Sigmoid colon (tissue), 7 donors: ENCODE data around the gene GTF2IRD1. TPM values are rescaled to one million over a fixed set of nuclear protein-coding genes. Genes with fewer than 3 reads are reported as not detected.
"Not testable (repeated sequence)": the region's sequence is repeated elsewhere in the genome, so short reads cannot be mapped to it uniquely, and the experiment has no call there.

ENCODE experiments used
- DNase-seq: peaks from one replicate; pipeline ENCODE4 v3.0.0-alpha.2; 2019
- H3K27ac ChIP-seq, 4 donors: fragments of 200-600 bp; sonication (generic); one replicate each; pipeline ENCODE4 v1.5.1; 2016 to 2019; ENCODE audit warnings: mild to moderate bottlenecking in 1 of 4
- H3K27me3 ChIP-seq, 3 donors: fragments of 200-600 bp; sonication (generic); one replicate each; pipeline ENCODE4 v1.5.1; 2019; ENCODE audit warnings: mild to moderate bottlenecking in 1 of 3
- H3K36me3 ChIP-seq, 4 donors: fragments of 200-600 bp; sonication (generic); one replicate each; pipeline ENCODE4 v1.5.1; 2016 to 2019
- H3K4me1 ChIP-seq, 4 donors: fragments of 200-600 bp; sonication (generic); one replicate each; pipeline ENCODE4 v1.5.1; 2017 to 2019
- H3K4me3 ChIP-seq, 4 donors: fragments of 200-600 bp; sonication (generic); one replicate each; pipeline ENCODE4 v1.5.1; 2017 to 2019; ENCODE audit warnings: mild to moderate bottlenecking in 2 of 4, moderate library complexity in 1 of 4
- H3K9me3 ChIP-seq, 4 donors: fragments of 200-600 bp in 3 of 4; sonication (generic) in 3 of 4; one replicate each; pipeline versions ENCODE4 v1.5.1 to v1.6.1; 2013 to 2019
- CTCF ChIP-seq, 4 experiments: fragments of 450-650 bp in 3 of 4; fragments of 200-600 bp in 1 of 4; IDR thresholded peaks; one replicate each; pipeline ENCODE4 v1.5.1; 2016 to 2019; ENCODE audit warnings: antibody characterized with exemption in 4 of 4, mild to moderate bottlenecking in 3 of 4, moderate library complexity in 2 of 4
- EP300 ChIP-seq, 4 donors: sonication (generic); formaldehyde crosslinking; IDR thresholded peaks; one replicate each; pipeline ENCODE4 v1.6.1; 2017; ENCODE audit warnings: antibody characterized with exemption in 4 of 4
- POLR2A ChIP-seq, 2 donors: fragments of 450-650 bp; IDR thresholded peaks; one replicate each; pipeline ENCODE4 v1.6.1; 2016; ENCODE audit warnings: antibody characterized with exemption in 2 of 2, mild to moderate bottlenecking in 2 of 2, moderate library complexity in 2 of 2
- POLR2AphosphoS5 ChIP-seq, 4 donors: sonication (generic); formaldehyde crosslinking; IDR thresholded peaks; one replicate each; pipeline ENCODE4 v1.6.1; 2017; ENCODE audit warnings: antibody characterized with exemption in 4 of 4
- WGBS, 2 donors: extraction: QIAGEN DNeasy Blood & Tissue Kit; methylation state at CpG; one replicate each; pipeline ENCODE4 v1.1.7; 2013; 5-methylcytosine and 5-hydroxymethylcytosine counted together
- intact Hi-C: fragments of 100-400 bp; cut with DNase I; formaldehyde crosslinking; loops from one replicate; pipeline ENCODE4 v1.15.1; 2023
- polyA plus RNA-seq, 3 donors: library from polyadenylated mRNA; stranded (reverse); fragments of 200-250 nt; gene quantifications; one replicate each; pipeline ENCODE4 v1.2.3, GENCODE V29; 2013
- total RNA-seq, 4 donors: library from RNA; depleted of rRNA; stranded (reverse); fragments of >200 nt; gene quantifications; one replicate each; pipeline ENCODE4 v1.1.0, GENCODE V29; 2016
- donor health status: healthy with polysubstance abuse.
- donor health status: Bipolar disorder and iron deficiency.
- donor health status: healthy.

The GTF2IRD1 gene
- total and polyA plus RNA-seq, 7 donors: 1.8 to 24.2 (median 15.0) TPM

- no peaks in the 10 kb centered on the region for H3K9me3 ChIP-seq
- WGBS, 2 donors: 92 to 93% methylated on average over 21 of the region's 21 CpGs
- H3K27ac ChIP-seq: peak overlapping the region in 1 of 4 donors; percentile 77
Measured at GRCh38 chr7:74507538-74508319, 54.0 kb downstream of the GTF2IRD1 start.

GRCh38 chr7:74509453-74509852 lies 55.7 kb downstream of the GTF2IRD1 start:
- H3K27ac ChIP-seq, H3K27me3 ChIP-seq, intact Hi-C loops, H3K4me3 ChIP-seq, H3K9me3 ChIP-seq, DNase-seq: not testable (repeated sequence)
- 88 to 94% methylated on average over 10 of the region's 10 CpGs for WGBS, 2 donors
- Histone ChIP-seq H3K36me3 (peaks cover 0 to 37% (median 2%) of the 10 kb centered on the region in 4 donors), H3K4me1 (peaks cover 0 to 32% (median 25%) of the 10 kb centered on the region in 4 donors)

More at GRCh38 chr7:74507538-74508319, 54.0 kb downstream of the GTF2IRD1 start:
- Histone ChIP-seq H3K4me1 (peaks cover 0 to 24% (median 18%) of the 10 kb centered on the region in 4 donors), H3K27me3 (no peaks in the 10 kb centered on the region), H3K36me3 (peaks cover 0 to 25% (median 2%) of the 10 kb centered on the region in 4 donors), H3K4me3 (no peak overlapping the region)
- TF ChIP-seq POLR2AphosphoS5 (IDR thresholded peaks at IDR 0.05): no peak
- TF ChIP-seq CTCF (IDR thresholded peaks at IDR 0.05): no peak
- TF ChIP-seq EP300 (IDR thresholded peaks at IDR 0.05): no peak
- TF ChIP-seq POLR2A (IDR thresholded peaks at IDR 0.05): no peak
- intact Hi-C loops: no loop called here
- no peak for DNase-seq

GRCh38 chr7:74511345-74511744 lies 57.6 kb downstream of the GTF2IRD1 start:
- no peaks in the 10 kb centered on the region for H3K27me3 ChIP-seq
- H3K4me1 ChIP-seq: peaks cover 0 to 20% (median 16%) of the 10 kb centered on the region in 4 donors
- intact Hi-C loops: loop anchor here (10.0 kb wide), 1 partner anchor 73 kb away; no protein-coding TSS in a partner anchor
- no peak overlapping the region for H3K4me3 ChIP-seq
- H3K27ac ChIP-seq: no peak overlapping the region
- TF ChIP-seq CTCF (IDR thresholded peaks at IDR 0.05) (no peak), EP300 (IDR thresholded peaks at IDR 0.05) (no peak), POLR2A (IDR thresholded peaks at IDR 0.05) (no peak), POLR2AphosphoS5 (IDR thresholded peaks at IDR 0.05) (no peak)
- no peak for DNase-seq
- H3K9me3 ChIP-seq: no peaks in the 10 kb centered on the region
- peaks cover 0 to 49% (median 2%) of the 10 kb centered on the region in 4 donors for H3K36me3 ChIP-seq
- WGBS, 2 donors: 85% methylated on average over 11 of the region's 11 CpGs

GRCh38 chr7:74512762-74513161 lies 59.1 kb downstream of the GTF2IRD1 start:
- 96 to 97% methylated on average over 18 of the region's 18 CpGs for WGBS, 2 donors
- intact Hi-C loops: loop anchor here (10.0 kb wide), 1 partner anchor 72 kb away; no protein-coding TSS in a partner anchor
- no peak overlapping the region for H3K27ac ChIP-seq

More at GRCh38 chr7:74512762-74513161, 59.1 kb downstream of the GTF2IRD1 start:
- DNase-seq: no peak
- H3K36me3 ChIP-seq: peaks cover 0 to 52% (median 2%) of the 10 kb centered on the region in 4 donors
- no peak for TF ChIP-seq POLR2A (IDR thresholded peaks at IDR 0.05)
- no peak for TF ChIP-seq POLR2AphosphoS5 (IDR thresholded peaks at IDR 0.05)
- TF ChIP-seq CTCF (IDR thresholded peaks at IDR 0.05): no peak
- no peak for TF ChIP-seq EP300 (IDR thresholded peaks at IDR 0.05)
- no peaks in the 10 kb centered on the region for H3K27me3 ChIP-seq
- H3K4me1 ChIP-seq: peaks cover 0 to 13% (median 11%) of the 10 kb centered on the region in 4 donors
- H3K9me3 ChIP-seq: no peaks in the 10 kb centered on the region
- no peak overlapping the region for H3K4me3 ChIP-seq
